T-helper 22 cell (primary cell): ENCODE data around the gene OR6X1.
A peak's percentile ranks its signal among the peaks of the same experiment; 100 is the strongest.
"Not testable (repeated sequence)": the region's sequence is repeated elsewhere in the genome, so short reads cannot be mapped to it uniquely, and the experiment has no call there.

Source experiments
- DNase-seq: peaks from one replicate; pipeline ENCODE4 v3.0.0-alpha.2; 2020; ENCODE audit warnings: low read depth

OR6X1 gene

GRCh38 chr11:123753110-123753509 is 1.2 kb downstream of the OR6X1 start:
- no peak for DNase-seq

DNA sequence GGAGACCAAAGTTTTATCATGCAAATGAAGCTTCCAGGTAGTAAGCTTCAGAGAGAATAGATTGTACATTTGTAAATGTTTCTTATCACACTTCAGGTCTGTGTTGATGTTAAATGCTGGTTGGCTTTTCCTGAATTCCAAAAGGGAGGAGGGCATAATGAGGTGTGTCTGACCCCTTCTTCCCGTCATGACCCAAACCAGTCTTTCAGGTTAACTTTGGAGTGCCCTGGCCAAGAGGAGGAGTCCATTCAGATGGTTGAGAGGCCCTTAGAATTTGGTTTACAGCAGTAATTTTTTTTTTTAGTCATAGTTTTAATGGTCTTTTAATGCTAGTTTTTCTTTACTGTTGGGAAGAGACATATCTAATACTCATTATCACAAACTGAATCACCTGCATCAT is 2.5 kb downstream of the OR6X1 start:
- DNase-seq = no peak

GRCh38 chr11:123748349-123748748 is 6.0 kb downstream of the OR6X1 start:
- not testable (repeated sequence) for DNase-seq

- DNase-seq = no peak
Measured at GRCh38 chr11:123745764-123746451, 8.4 kb downstream of the OR6X1 start.

DNA sequence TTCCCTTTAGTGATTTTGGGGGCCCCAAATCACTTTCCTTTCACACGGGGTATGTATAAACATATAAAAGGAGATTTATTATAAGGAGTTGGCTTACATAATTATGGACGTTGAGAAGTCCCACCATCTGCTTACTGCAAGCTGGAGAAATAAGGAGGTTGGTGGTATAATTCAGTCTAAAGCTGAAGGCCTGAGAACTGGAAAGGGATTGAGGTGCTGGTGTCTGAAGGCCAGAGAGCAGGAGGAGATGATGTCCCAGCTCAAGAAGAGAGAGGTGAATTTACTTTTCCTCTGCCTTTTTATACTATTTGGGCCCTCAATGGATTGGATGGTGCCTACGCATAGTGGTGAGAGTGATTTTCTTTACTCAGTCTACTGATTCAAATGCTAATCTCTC is 11.6 kb downstream of the OR6X1 start:
- no peak for DNase-seq

GRCh38 chr11:123742031-123742723 is 12.1 kb downstream of the OR6X1 start:
- no peak for DNase-seq

DNA sequence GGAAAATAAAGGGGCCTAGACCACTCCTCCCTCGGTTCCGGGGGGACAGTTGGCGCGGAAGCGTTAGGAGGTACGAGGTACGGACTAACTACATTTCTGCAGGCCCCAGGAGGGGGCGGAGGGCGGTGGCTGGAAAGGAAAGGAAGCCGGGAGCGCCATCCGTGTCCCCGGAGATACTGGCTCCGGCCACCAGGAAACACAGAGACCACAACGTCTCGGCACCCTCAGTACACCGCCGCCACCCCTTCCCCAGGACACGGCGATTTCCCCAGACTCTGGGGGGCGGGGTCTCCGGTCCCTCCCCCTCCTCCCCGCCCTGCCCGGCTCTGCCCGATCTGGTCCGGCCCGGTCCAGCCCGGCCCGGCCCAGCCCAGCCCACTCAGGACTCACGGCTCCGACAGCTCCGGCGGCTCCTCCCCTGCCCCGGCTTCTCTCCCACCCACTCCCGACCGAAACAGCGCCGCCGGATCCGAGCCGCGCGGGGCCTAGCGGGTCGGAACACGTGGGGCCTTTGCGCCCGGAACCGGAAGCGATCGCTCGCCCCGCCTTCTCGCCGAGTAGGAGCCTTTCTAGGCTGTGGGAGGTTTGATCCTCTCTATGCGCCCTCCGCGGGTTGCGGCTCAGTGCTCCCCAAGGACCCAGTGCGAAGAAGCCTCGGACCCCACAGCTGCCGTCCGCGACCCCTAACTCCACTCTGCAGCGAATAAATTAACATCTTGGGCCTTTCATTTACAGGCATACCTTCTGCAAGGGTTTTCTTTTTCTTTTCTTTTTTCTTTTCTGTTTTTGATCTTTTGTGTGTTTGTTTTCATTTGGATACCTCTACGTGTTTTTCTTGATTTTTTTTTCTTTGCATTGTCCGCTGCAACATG is 12.9 kb downstream of the OR6X1 start, which contains the start of gene ZNF202:
Gene ZNF202, minus strand, starts transcription at position 502 of the 872 bp plus-strand sequence. CDS start 10,772 bp downstream, outside the sequence.
- DNase-seq = peak; percentile 82

DNA sequence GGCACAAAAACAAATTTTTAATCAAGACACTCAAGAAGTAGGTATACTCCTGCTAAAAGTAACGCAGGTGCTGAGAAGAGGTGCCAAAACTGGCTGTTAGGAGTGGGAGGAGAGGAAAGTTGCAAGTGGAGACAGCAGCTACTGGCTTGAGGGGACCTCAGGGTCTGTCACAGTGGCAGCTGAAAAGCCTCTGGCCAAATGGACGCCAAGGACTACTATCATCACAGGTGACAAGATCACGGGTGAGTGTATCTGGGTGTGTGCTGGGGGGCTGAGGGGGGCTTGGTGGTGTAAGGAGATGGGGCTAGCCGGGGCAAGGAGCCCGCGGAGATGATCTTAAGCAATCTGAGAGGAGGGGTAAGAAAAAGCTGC is 13.5 kb downstream of the OR6X1 start:
- DNase-seq = no peak

- DNase-seq = no peak
Measured at GRCh38 chr11:123738374-123738773, 15.9 kb downstream of the OR6X1 start.

DNA sequence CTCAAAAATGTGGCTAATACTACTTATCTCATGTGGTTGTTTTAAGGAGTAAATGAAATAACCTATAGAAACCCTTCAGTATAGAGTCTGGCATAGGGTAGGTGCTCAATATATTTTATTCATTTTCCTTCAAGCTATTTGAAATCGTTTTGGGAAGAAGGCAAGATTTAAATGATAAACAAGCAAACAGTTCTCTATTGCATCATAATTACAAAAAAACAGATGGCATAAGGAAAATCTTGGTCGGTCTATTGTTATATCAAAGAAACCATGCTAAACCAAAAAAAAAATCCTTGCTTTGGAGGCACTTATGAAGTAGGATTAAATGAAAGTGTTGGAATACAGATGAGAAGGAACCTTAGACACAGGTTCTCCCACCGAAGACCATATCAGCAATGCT is 17.5 kb downstream of the OR6X1 start:
- DNase-seq = no peak

DNA sequence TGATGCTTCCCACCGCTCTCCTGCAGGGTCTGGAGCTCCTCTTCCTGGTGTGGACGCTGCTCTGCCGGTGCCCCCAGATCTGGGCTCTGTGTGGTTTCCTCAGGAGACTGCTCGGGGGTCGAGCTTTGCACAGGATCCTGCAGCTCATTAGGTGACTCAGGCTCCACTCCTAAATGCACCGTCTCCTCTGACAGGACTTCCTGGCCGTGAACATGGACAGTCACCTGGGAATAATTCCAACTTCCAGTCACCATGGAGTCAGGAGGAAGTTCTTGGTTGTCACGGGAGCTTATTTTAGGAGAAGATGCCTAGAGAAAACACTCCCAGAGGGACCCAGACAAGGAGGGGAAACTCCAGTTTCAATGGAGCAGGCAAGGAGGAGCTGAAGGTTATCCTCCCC is 24.7 kb downstream of the OR6X1 start:
- no peak for DNase-seq

GRCh38 chr11:123725995-123726655 is 28.2 kb downstream of the OR6X1 start:
- DNase-seq = no peak

- no peak for DNase-seq
Measured at GRCh38 chr11:123719452-123719851, 34.9 kb downstream of the OR6X1 start.

GRCh38 chr11:123718469-123718868 is 35.8 kb downstream of the OR6X1 start:
- no peak for DNase-seq

GRCh38 chr11:123718063-123718462 is 36.3 kb downstream of the OR6X1 start:
- no peak for DNase-seq

DNA sequence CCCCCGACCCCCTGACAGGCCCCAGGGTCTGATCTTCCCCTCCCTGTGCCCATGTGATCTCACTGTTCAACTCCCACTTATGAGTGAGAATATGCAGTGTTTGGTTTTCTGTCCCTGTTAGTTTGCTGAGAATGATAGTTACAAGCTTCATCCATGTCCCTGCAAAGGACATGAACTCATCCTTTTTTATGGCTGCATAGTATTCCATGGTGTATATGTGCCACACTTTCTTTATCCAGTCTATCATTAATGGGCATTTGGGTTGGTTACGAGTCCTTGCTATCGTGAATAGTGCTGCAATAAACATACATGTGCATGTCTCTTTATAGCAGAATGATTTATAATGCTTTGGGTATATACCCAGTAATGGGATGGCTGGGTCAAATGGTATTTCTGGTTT is 41.7 kb downstream of the OR6X1 start:
- not testable (repeated sequence) for DNase-seq

DNA sequence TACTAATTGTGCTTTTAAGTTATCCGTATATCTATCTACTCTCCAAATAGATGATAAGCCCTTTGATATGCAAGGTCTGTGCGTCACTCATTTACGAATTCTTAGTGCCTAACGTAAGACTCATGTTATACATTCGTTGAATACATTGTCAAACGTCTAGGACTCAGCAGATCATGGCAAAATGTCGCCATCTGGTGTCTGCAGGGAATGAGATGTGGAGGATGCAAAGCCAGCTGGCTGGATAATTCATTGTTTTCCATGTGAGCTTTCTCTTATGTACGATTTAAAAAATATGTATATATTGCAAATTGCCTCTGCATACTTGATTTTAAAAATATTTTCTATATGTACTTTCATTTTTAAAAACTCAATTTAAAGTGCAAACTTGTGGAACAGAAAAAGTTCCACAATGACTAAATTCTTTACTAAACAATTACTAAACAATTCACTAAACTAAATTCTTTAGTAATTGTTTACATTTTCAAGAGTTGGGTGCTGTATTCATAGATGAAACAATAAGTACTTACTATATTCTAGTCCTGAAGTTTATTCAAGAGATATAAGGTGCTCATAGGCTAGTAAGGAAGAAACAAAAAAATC is 46.6 kb downstream of the OR6X1 start:
- no peak for DNase-seq

DNA sequence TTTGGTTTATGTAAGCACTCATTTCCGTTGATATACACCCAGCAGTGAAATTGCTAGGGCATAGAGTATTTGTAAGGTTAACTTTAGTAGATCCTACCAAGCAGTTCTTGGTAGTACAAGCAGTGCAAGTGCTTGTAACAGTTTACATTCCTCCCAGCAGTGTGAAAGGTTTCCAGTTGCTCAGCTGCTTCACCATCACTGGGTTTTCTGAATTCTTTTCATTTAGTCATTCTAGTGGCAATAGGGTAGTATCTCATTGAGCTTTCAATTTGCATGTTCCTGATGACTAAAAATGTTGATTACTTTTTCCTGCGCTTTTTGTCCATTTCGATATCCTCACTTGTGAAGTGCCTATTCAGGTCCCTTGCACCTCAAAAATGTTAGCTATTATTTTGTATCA is 47.1 kb downstream of the OR6X1 start:
- no peak for DNase-seq

DNA sequence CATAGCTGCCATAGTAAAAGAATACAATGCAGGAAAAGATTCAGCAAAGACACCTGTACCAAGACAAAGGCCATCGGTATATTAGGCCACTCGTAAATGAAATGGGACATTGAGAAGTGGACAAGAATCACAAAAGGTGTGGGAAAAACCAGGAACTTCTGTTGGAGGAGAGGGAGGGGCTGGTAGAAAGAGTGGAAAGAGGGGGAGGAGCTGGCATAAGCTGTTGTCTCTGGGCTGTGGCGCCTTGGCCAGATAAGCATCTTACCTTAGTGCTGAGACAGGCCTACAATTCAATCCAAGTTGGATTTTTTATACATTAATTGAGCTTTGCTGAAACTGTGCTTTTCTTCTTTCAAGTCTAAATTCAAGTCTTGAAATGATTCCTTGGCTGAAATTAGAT is 50.0 kb downstream of the OR6X1 start:
- DNase-seq = no peak
